ENCODE data around the gene KPNA6. TPM values are rescaled to one million over a fixed set of nuclear protein-coding genes. Genes with fewer than 3 reads are reported as not detected.
"Not testable (repeated sequence)": the region's sequence is repeated elsewhere in the genome, so short reads cannot be mapped to it uniquely, and the experiment has no call there.

Gene KPNA6
- polyA plus RNA-seq, 1 donor from 2014 or later = 17.3 TPM

- no peak overlapping the region for H3K9ac ChIP-seq (ENCODE audit: low read length)
- H3K36me3 ChIP-seq (ENCODE audit: insufficient read depth, low read length) = no peaks in the 10 kb centered on the region
- no peaks in the 10 kb centered on the region for H3F3A ChIP-seq (ENCODE audit: insufficient read depth, low read length, poor library complexity, severe bottlenecking)
- TF ChIP-seq SMC3 (conservative IDR thresholded peaks at IDR 0.05; ENCODE audit: poor library complexity) (no peak), EP300 (conservative IDR thresholded peaks at IDR 0.05; ENCODE audit: poor library complexity, severe bottlenecking) (no peak)
- H4K20me1 ChIP-seq (ENCODE audit: insufficient read depth) = no peaks in the 10 kb centered on the region
- no peak overlapping the region for H3K4me2 ChIP-seq (ENCODE audit: low read length)
- H3K27me3 ChIP-seq (ENCODE audit: insufficient read depth, low read depth, low read length) = no peaks in the 10 kb centered on the region
- no peaks in the 10 kb centered on the region for H3K9me3 ChIP-seq (ENCODE audit: low read length)
- H3K79me2 ChIP-seq (replicated peaks; ENCODE audit: insufficient read depth, low read length) = peaks cover 29% of the 10 kb centered on the region
- no peak overlapping the region for H3K4me3 ChIP-seq (ENCODE audit: low read length)
- H3K9me2 ChIP-seq (ENCODE audit: insufficient read depth, low read length) = no peaks in the 10 kb centered on the region
- no peak overlapping the region for H2AFZ ChIP-seq (ENCODE audit: low read depth, low read length)
- no peak overlapping the region for H3K27ac ChIP-seq (ENCODE audit: low read length)
Measured at GRCh38 chr1:32138965-32139364, 31.1 kb downstream of the KPNA6 start.

GRCh38 chr1:32142446-32143301 lies 34.8 kb downstream of the KPNA6 start:
- Histone ChIP-seq H3K4me2 (ENCODE audit: low read length) (no peak overlapping the region), H3K4me3 (ENCODE audit: low read length) (no peak overlapping the region), H3K36me3 (ENCODE audit: insufficient read depth, low read length) (no peaks in the 10 kb centered on the region), H4K20me1 (ENCODE audit: insufficient read depth) (no peaks in the 10 kb centered on the region), H2AFZ (ENCODE audit: low read depth, low read length) (no peak overlapping the region), H3K27me3 (ENCODE audit: insufficient read depth, low read depth, low read length) (no peaks in the 10 kb centered on the region), H3K9ac (ENCODE audit: low read length) (peak overlapping the region; percentile 23), H3K27ac (ENCODE audit: low read length) (peak overlapping the region; percentile 28), H3F3A (ENCODE audit: insufficient read depth, low read length, poor library complexity, severe bottlenecking) (no peaks in the 10 kb centered on the region), H3K79me2 (replicated peaks; ENCODE audit: insufficient read depth, low read length) (peaks cover 29% of the 10 kb centered on the region), H3K9me3 (ENCODE audit: low read length) (no peaks in the 10 kb centered on the region), H3K9me2 (ENCODE audit: insufficient read depth, low read length) (no peaks in the 10 kb centered on the region)
- TF ChIP-seq MXI1 (conservative IDR thresholded peaks at IDR 0.05; ENCODE audit: poor library complexity, severe bottlenecking) = no peak

- not testable (repeated sequence) for H3K4me3 ChIP-seq (ENCODE audit: low read length); H3K36me3 ChIP-seq (ENCODE audit: insufficient read depth, low read length); H3K9me2 ChIP-seq (ENCODE audit: insufficient read depth, low read length); H3K9me3 ChIP-seq (ENCODE audit: low read length); H3K4me2 ChIP-seq (ENCODE audit: low read length); H4K20me1 ChIP-seq (ENCODE audit: insufficient read depth); H3K9ac ChIP-seq (ENCODE audit: low read length); H3K27me3 ChIP-seq (ENCODE audit: insufficient read depth, low read depth, low read length); H3F3A ChIP-seq (ENCODE audit: insufficient read depth, low read length, poor library complexity, severe bottlenecking); H2AFZ ChIP-seq (ENCODE audit: low read depth, low read length)
- peak overlapping the region; percentile 28 for H3K27ac ChIP-seq (ENCODE audit: low read length)
- H3K79me2 ChIP-seq (replicated peaks; ENCODE audit: insufficient read depth, low read length) = peaks cover 29% of the 10 kb centered on the region
Measured at GRCh38 chr1:32143302-32143695, 35.4 kb downstream of the KPNA6 start.

GRCh38 chr1:32144033-32144432 lies 36.2 kb downstream of the KPNA6 start:
- H3F3A ChIP-seq (ENCODE audit: insufficient read depth, low read length, poor library complexity, severe bottlenecking) = no peaks in the 10 kb centered on the region
- H3K27ac ChIP-seq (ENCODE audit: low read length) = no peak overlapping the region
- no peaks in the 10 kb centered on the region for H3K9me3 ChIP-seq (ENCODE audit: low read length)
- no peak overlapping the region for H3K4me3 ChIP-seq (ENCODE audit: low read length)
- H3K9ac ChIP-seq (ENCODE audit: low read length) = no peak overlapping the region
- H3K4me2 ChIP-seq (ENCODE audit: low read length) = no peak overlapping the region
- no peaks in the 10 kb centered on the region for H3K9me2 ChIP-seq (ENCODE audit: insufficient read depth, low read length)
- no peak for TF ChIP-seq EZH2 (IDR thresholded peaks at IDR 0.05; ENCODE audit: borderline replicate concordance, insufficient read depth, low read length, poor library complexity, severe bottlenecking)
- no peak for TF ChIP-seq REST (IDR thresholded peaks at IDR 0.05; ENCODE audit: borderline replicate concordance)
- no peak for TF ChIP-seq RAD21 (conservative IDR thresholded peaks at IDR 0.05)
- no peak for TF ChIP-seq POLR2AphosphoS5 (IDR thresholded peaks at IDR 0.05)
- TF ChIP-seq TAF1 (IDR thresholded peaks at IDR 0.05; ENCODE audit: low read depth) = no peak
- TF ChIP-seq EP300 (conservative IDR thresholded peaks at IDR 0.05; ENCODE audit: poor library complexity, severe bottlenecking) = no peak
- TF ChIP-seq SMC3 (conservative IDR thresholded peaks at IDR 0.05; ENCODE audit: poor library complexity) = no peak
- TF ChIP-seq MXI1 (conservative IDR thresholded peaks at IDR 0.05; ENCODE audit: poor library complexity, severe bottlenecking) = no peak
- TF ChIP-seq CTCF (IDR thresholded peaks at IDR 0.05; ENCODE audit: poor library complexity, severe bottlenecking) = no peak
- peaks cover 30% of the 10 kb centered on the region for H3K79me2 ChIP-seq (replicated peaks; ENCODE audit: insufficient read depth, low read length)
- H4K20me1 ChIP-seq (ENCODE audit: insufficient read depth) = no peaks in the 10 kb centered on the region
- no peaks in the 10 kb centered on the region for H3K36me3 ChIP-seq (ENCODE audit: insufficient read depth, low read length)
- no peaks in the 10 kb centered on the region for H3K27me3 ChIP-seq (ENCODE audit: insufficient read depth, low read depth, low read length)
- no peak overlapping the region for H2AFZ ChIP-seq (ENCODE audit: low read depth, low read length)

DNA sequence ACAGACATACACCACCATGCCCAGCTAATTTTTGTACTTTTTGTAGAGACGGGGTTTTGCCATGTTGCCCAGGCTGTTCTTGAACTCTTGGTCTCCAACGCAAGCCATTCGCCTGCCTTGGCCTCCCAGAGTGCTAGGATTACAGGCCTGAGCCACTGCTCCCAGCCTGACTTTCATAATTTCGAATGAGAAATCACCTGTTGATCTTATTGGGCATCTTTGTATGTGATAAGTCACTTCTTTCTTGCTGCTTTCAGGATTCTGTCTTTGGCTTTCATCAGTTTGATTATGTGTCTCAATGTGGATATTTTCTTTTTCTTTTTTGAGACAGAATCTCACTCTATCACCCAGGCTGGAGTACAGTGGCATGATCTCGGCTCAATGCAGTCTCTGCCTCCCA lies 39.9 kb downstream of the KPNA6 start:
- H3K27ac ChIP-seq (ENCODE audit: low read length); H2AFZ ChIP-seq (ENCODE audit: low read depth, low read length); H4K20me1 ChIP-seq (ENCODE audit: insufficient read depth); H3K9ac ChIP-seq (ENCODE audit: low read length); H3K9me3 ChIP-seq (ENCODE audit: low read length); H3K27me3 ChIP-seq (ENCODE audit: insufficient read depth, low read depth, low read length); H3F3A ChIP-seq (ENCODE audit: insufficient read depth, low read length, poor library complexity, severe bottlenecking); H3K4me2 ChIP-seq (ENCODE audit: low read length); H3K36me3 ChIP-seq (ENCODE audit: insufficient read depth, low read length); H3K9me2 ChIP-seq (ENCODE audit: insufficient read depth, low read length); H3K4me3 ChIP-seq (ENCODE audit: low read length): not testable (repeated sequence)
- peaks cover 36% of the 10 kb centered on the region for H3K79me2 ChIP-seq (replicated peaks; ENCODE audit: insufficient read depth, low read length)

Measured in neural cell (in vitro differentiated cells).